Stimulated activated CD4-positive, alpha-beta T cell treated with anti-CD3 and anti-CD28 coated beads, Interleukin-15, amount 100 ng/mL, for 1 hour (primary cell): ENCODE results near the gene CD3G.
"Not testable (repeated sequence)": the region's sequence is repeated elsewhere in the genome, so short reads cannot be mapped to it uniquely, and the experiment has no call there.

Experiments
- DNase-seq, 2 donors: peaks; one replicate each; pipeline ENCODE4 v3.0.0-alpha.2; 2020; ENCODE audit warnings: low read depth in 1 of 2, low spot score in 1 of 2

The CD3G gene

GRCh38 chr11:118375978-118376377, 31.8 kb downstream of the CD3G start:
- DNase-seq, result no peak

- no peak for DNase-seq
Measured at GRCh38 chr11:118379497-118379896, 35.4 kb downstream of the CD3G start.

- no peak for DNase-seq
Measured at GRCh38 chr11:118380571-118380970, 36.4 kb downstream of the CD3G start.

GRCh38 chr11:118382954-118383353, 38.8 kb downstream of the CD3G start:
- no peak for DNase-seq

GRCh38 chr11:118383657-118384056, 39.5 kb downstream of the CD3G start:
- DNase-seq, result no peak

GRCh38 chr11:118396097-118396501, 52.0 kb downstream of the CD3G start:
- DNase-seq, result no peak

GRCh38 chr11:118397448-118397847, 53.3 kb downstream of the CD3G start:
- DNase-seq, result no peak

GRCh38 chr11:118398791-118399559, 54.8 kb downstream of the CD3G start:
- DNase-seq, result peak in 1 of 2 donors; percentile 9

GRCh38 chr11:118401151-118401879, 57.2 kb downstream of the CD3G start, which contains the start of gene ATP5MG:
ATP5MG (plus strand) TSS chr11:118401606; CDS start chr11:118401666, 60 bp downstream.
- peak; percentile 78 to 80 for DNase-seq

GRCh38 chr11:118401880-118402590, 57.9 kb downstream of the CD3G start:
- no peak for DNase-seq

- DNase-seq, result not testable (repeated sequence)
Measured at GRCh38 chr11:118402594-118402993, 58.5 kb downstream of the CD3G start.
